Cardiac fibroblast (primary cell): ENCODE measurements around the gene MGAT4B.

ENCODE experiments used
- DNase-seq, 2 donors: peaks; one replicate each; pipeline versions ENCODE4 v3.0.0 to v3.0.0-alpha.2; 2010; ENCODE audit warnings: low read depth in 2 of 2
- H3K4me3 ChIP-seq, 2 donors: replicated peaks in 1 of 2; 1 replicate in 1 of 2; 2 replicates in 1 of 2; pipeline ENCODE4 v1.5.1; 2011; ENCODE audit warnings: low read depth in 2 of 2, low read length in 2 of 2, mild to moderate bottlenecking in 2 of 2, moderate library complexity in 1 of 2
- CTCF ChIP-seq: IDR thresholded peaks from one replicate; pipeline ENCODE4 v1.5.1; 2011; ENCODE audit warnings: low read depth, mild to moderate bottlenecking, low read length, inconsistent platforms

The MGAT4B gene

GRCh38 chr5:179763215-179763945 lies 43.3 kb downstream of the MGAT4B start:
- peak; percentile 84 for TF ChIP-seq CTCF
- no peak overlapping the region for H3K4me3 ChIP-seq

GRCh38 chr5:179762781-179763176 lies 43.9 kb downstream of the MGAT4B start:
- TF ChIP-seq CTCF = no peak
- H3K4me3 ChIP-seq = no peak overlapping the region
- DNase-seq = peak in 1 of 2 donors; percentile 61

More at GRCh38 chr5:179763215-179763945, 43.3 kb downstream of the MGAT4B start:
- peak; percentile 87 to 90 for DNase-seq

- no peak overlapping the region for H3K4me3 ChIP-seq
- peak; percentile 26 to 61 for DNase-seq
- TF ChIP-seq CTCF = no peak
Observed at GRCh38 chr5:179762079-179762780, 44.4 kb downstream of the MGAT4B start.

- DNase-seq = no peak
- no peak overlapping the region for H3K4me3 ChIP-seq
- no peak for TF ChIP-seq CTCF
Observed at GRCh38 chr5:179759581-179760551, 46.8 kb downstream of the MGAT4B start.

- no peak for DNase-seq
- TF ChIP-seq CTCF = no peak
- H3K4me3 ChIP-seq = no peak overlapping the region
Observed at GRCh38 chr5:179758955-179759354, 47.7 kb downstream of the MGAT4B start.

GRCh38 chr5:179755022-179755421 lies 51.6 kb downstream of the MGAT4B start:
- no peak for TF ChIP-seq CTCF
- DNase-seq = peak in 1 of 2 donors; percentile 24
- no peak overlapping the region for H3K4me3 ChIP-seq
